Sciatic nerve (tissue), 2 donors: Measurements from ENCODE around the gene ALDH16A1. TPM values are rescaled to one million over a fixed set of nuclear protein-coding genes. Genes with fewer than 3 reads are reported as not detected.

Source experiments
- ATAC-seq: fragments of 200-7000 bp; cut with Tn5 transposase; one replicate; pipeline ENCODE4 v1.9.1; 2020; ENCODE audit warnings: mild to moderate bottlenecking, moderate library complexity
- DNase-seq: peaks from one replicate; pipeline ENCODE4 v3.0.0-alpha.2; 2020; ENCODE audit warnings: low spot score
- intact Hi-C: fragments of 100-400 bp; cut with DNase I; formaldehyde crosslinking; loops from one replicate; pipeline ENCODE4 v1.14.2; 2022
- total RNA-seq: library from RNA; stranded (reverse); fragmentation: NEBNext Ultra II Directional; extraction: Animal tissue kit (Norgen Biotek cat#: 25700); gene quantifications from one replicate; pipeline ENCODE4 v1.2.1, GENCODE V29; 2021
- donor health status: DM: no; HTN: no; CAD: no.
- donor health status: DM: no; HTN: no; CAD: no.

ALDH16A1 gene
- total RNA-seq, 1 donor from 2014 or later, result 23.0 TPM

DNA sequence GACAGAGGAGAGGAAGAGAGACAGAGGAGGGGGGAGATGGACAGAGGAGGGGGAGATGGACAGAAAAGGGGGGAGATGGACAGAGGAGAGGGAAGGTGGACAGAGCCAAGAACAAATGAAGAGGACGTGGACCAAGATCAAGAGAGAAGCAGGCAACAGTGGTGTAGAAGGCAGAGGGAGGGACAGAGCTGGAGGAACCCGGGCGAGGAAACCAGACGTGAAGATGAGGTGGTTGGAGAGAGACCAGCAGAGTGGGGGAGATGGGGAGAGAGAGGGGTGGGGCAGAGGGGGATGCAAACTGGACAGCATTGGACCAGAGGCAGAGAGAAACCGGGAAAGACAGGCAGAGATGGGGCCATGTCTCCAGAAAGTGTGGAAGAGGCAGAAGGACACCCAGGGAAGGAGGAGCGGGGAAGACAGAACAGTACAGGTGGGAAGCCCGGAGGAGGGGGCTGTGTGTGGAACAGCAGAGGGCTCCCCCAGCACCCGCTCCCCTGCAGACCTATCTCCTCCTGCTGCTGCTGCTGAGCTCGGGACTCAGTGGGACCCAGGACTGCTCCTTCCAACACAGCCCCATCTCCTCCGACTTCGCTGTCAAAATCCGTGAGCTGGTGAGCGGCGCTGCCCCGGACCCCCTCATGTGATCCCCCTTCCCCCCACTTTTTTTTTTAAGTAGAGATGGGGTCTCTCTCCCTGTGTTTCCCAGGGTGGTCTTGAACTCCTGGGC, 22.3 kb downstream of the ALDH16A1 start:
- intact Hi-C loops, result no loop called here

DNA sequence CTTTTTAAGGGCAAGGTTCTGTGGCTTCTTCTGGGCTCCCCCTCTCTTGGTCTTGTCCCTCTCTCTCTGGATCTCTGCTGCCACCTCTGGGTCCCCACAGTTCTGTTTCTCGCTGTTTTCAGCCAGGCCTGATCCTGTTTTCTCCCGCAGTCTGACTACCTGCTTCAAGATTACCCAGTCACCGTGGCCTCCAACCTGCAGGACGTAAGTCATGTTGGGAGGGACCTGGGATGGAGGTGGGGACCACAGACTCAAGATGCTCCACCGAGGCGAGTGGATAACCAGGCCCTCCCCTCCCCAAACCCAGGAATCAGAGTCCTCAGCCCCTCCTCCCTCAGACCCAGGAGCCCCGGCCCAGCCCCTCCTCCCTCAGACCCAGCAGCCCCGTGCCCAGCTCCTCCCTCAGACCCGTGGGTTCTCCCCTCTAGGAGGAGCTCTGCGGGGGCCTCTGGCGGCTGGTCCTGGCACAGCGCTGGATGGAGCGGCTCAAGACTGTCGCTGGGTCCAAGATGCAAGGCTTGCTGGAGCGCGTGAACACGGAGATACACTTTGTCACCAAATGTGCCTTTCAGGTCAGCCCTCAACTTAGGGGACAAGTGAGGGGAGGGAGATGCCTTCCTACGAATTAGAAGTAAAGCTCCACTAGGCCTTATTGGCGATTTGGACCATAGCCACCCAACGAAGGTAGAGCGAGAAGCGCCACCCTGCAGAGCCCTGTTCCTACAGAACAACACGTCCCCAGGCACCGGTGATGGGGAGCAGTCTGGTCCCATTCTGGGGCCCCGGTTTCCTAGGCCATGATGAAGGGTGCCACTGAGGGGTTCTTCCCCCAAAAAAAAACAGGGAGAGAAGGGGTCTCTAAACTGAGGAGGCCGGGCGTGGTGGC, 23.2 kb downstream of the ALDH16A1 start:
- ATAC-seq, result peak; percentile 47
- DNase-seq, result no peak
- intact Hi-C loops, result no loop called here

More for the DNA sequence above, 22.3 kb downstream of the ALDH16A1 start:
- DNase-seq (no peak), ATAC-seq (peak; percentile 7)

DNA sequence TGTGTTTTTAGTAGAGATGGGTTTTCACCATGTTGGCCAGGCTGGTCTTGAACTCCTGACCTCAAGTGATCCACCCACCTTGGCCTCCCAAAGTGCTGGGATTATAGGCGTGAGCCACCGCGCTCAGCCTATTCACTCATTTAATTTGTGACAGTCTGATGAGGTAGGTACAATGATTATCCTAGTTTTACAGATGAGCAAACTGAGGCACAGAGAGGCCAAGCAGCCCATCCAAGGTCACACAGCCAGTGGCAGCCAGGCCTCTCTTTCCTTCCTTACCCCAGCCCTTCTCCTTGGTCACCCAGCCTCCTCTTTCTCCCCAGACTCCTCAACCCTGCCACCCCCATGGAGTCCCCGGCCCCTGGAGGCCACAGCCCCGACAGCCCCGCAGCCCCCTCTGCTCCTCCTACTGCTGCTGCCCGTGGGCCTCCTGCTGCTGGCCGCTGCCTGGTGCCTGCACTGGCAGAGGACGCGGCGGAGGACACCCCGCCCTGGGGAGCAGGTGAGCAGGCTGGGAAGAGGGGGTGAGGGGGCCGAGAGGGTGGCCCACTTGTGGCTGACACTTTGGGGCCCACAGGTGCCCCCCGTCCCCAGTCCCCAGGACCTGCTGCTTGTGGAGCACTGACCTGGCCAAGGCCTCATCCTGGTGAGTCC, 27.1 kb downstream of the ALDH16A1 start:
- no peak for DNase-seq
- no peak for ATAC-seq
- intact Hi-C loops, result no loop called here

DNA sequence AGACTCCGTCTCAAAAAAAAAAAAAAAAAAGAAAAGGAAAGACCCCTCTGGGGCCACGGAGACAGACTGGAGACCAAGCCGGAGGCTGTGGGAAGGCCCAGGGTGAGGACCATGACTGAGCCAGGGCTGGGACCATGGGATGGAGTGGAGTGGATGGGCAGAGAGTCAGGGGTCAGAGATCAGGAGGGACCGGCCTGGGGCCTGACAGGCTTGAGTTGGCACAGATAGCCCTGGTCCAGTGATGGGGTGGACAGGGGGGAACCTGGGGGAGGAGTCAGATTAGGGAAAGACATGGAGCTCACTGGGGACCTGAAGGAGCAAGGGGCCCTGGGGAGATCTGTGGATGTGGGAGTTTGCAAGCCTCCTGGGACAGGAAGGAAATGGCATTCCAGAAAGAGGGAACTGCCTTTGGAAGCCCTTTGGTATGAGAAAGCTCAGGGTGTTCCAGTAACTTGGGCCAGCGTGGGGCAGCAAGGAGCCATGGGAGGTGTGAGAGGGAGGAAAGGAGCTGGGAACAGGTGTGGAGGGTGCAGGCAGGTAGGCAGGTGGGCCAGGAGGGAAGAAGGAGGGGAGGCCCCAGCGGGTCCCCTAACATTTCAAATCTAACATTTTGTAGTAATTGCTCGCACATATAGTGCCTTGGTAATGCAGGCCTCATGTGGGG, 28.1 kb downstream of the ALDH16A1 start:
- no peak for DNase-seq
- no peak for ATAC-seq
- intact Hi-C loops, result no loop called here

DNA sequence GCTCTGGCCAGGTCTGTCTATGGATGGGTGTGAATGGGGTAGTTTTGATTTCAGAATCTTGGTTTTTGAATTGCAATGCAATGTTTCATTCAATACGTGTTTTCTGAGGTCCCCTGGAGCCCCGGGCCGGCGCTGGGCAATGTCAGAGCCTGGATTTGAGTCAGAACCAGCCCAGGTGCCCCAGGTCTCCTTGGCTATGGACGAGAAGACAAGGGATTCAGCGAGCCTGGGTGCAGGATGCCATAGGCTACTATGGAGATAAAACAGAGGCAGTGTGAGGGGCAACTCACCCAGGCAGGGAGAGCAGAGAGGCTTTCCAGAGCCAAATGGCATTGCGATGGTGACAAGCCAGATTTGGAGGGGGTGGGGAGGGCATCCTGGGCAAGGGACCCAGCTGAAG, 33.2 kb downstream of the ALDH16A1 start:
- ATAC-seq (no peak), DNase-seq (no peak)
- intact Hi-C loops, result no loop called here

DNA sequence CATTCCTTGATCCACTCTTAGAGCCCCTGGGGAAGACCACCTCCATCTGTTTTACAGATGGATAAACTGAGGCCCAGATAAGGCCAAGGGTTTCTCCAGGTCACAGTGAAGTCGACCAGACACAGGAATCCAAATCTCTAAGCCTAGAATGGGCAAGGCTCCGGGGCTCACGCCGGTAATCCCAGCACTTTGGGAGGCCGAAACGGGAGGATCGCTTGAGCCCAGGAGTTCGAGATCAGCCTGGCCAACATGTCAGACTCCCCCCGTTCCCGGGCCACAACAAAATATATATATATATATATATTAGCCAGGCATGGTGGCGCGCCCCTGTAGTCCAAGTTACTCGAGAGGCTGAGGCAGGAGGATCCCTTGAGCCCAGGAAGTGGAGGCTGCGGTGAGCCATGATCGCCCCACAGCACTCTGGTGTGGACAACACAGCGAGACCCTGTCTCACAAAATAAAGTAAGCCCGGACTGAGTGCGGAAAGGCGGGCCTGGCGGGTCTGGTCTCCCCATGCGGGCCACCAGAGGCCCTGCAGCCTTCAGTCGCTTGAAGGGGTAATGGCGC, 33.8 kb downstream of the ALDH16A1 start:
- intact Hi-C loops, result no loop called here
- DNase-seq (no peak), ATAC-seq (no peak)

DNA sequence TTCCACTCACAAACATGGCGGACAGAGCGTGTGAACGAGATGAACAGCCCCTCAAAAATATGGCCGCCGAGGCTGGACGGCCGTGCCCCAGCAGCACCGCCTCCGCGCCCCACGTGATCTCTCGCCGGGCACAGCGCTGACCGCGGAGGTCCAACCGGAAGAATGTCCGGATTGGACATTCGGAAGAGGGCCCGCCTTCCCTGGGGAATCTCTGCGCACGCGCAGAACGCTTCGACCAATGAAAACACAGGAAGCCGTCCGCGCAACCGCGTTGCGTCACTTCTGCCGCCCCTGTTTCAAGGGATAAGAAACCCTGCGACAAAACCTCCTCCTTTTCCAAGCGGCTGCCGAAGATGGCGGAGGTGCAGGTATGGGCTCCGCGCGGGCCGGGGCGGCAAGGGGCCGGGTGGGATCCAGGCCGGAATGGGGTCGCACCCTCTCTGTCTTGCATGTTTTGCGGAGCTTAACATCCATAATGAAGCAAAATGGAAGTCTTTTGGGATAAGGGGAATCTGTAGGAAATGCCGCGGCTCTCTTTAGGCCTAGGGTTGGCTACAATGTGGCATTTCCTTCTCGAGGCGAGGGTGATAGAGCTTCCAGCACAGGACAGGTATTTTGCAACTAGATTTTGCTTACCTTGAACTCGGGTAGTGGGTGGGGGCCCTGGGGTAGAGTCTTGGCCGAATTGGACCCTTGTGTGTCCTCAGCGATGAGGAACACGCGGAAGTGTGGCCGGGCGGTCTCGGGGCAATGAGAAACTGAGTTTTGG, 34.4 kb downstream of the ALDH16A1 start, which contains the start of gene RPL13A:
Gene RPL13A, plus strand, starts transcription at position 332 of the 769 bp plus-strand sequence. Its CDS starts 22 bp downstream, at position 354.
- ATAC-seq, result peak; percentile 98
- peak; percentile 100 for DNase-seq
- intact Hi-C loops, result no loop called here

DNA sequence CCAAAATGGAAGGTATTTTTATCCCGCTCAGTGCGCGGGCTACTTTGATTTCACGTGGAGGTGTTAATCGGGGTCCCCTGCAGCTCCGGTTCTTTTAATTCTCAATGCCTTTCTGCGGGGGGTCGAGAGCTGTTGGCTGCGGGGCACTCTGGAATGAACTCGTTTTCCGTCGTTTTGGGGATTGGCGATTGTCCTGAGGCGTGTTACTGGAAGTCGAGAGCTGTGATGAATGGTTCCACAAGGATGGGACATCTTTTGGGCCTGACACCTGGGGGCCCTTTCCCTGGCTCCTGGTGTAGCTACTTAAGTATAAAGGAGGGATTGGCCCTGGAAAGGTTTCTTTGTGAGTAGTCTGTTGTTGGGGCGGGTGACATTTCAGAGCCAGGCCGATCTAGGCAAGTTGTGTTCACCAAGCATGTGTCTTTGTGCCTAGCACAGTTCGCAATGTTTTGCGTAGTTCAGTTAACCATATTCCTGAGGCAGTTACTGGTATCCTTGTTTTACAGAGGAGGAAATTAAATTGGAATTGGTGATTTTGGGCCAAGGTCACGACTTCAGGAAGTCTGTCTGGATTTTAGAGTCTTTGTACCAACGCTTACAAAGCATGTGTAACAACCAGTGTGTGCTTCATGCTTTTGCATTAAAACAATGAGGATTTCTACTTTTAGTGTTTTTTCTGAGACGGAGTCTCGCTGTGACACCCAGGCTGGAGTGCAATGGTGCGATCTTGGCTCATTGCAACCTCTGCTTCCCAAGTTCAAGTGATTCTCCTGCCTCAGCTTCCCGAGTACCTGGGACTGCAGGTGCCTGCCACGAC, 35.2 kb downstream of the ALDH16A1 start:
- intact Hi-C loops, result no loop called here
- ATAC-seq, result no peak

DNA sequence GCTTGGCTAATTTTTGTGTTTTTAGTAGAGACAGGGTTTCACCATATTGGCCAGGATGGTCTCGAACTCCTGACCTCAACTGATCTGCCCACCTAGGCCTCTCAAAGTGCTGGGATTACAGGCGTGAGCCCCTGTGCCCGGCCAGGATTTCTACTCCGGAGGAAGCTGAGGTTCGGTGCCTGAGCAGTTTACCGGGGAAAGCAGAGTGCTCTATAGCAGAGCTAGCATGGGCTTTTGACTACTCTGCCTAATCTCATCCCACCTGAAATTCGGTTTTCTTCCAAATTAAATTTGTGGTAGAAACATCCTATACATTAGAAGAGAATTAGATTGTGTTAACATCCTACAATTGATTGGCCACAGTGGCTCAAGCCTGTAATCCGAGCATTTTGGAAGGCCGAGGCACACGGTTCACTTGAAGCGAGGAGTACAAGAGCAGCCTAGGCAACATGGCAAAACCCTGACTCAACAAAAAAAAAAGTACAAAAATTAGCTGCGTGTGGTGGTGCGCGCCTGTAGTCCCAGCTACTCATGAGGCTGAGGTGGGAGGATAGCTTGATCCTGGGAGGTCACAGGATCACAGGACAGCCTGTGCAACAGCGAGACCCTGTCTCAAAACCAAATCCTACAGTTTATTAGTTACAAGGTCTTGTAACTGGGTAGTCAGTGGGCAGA, 36.0 kb downstream of the ALDH16A1 start:
- no peak for DNase-seq

More for the DNA sequence above, 35.2 kb downstream of the ALDH16A1 start:
- DNase-seq, result no peak

DNA sequence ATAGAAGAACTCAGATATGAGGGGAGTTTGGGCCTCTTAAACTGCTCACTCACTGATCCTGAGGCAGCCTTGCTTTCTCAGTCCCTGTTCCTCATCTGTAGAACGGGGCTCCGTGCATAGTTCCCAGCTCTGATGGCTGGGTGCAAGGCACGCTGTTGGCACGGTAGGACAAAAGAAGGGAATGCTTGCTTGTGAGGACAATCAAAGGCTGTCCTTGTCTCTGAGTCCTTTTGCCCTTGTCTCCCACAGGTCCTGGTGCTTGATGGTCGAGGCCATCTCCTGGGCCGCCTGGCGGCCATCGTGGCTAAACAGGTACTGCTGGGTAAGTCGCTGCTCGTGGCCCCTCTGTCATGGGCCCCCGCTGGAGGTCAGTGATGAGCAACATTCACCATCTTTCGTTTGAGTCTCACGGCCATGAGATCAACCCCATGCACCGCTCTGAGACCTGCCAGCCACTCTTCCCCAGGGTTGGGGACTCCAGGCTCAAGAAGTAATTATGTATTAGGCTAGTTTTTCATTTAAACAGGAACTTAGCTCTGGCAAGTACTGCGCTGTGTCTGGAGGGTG, 36.7 kb downstream of the ALDH16A1 start:
- DNase-seq (no peak), ATAC-seq (no peak)
- intact Hi-C loops, result no loop called here

More for the DNA sequence above, 36.0 kb downstream of the ALDH16A1 start:
- intact Hi-C loops, result no loop called here
- ATAC-seq, result no peak

DNA sequence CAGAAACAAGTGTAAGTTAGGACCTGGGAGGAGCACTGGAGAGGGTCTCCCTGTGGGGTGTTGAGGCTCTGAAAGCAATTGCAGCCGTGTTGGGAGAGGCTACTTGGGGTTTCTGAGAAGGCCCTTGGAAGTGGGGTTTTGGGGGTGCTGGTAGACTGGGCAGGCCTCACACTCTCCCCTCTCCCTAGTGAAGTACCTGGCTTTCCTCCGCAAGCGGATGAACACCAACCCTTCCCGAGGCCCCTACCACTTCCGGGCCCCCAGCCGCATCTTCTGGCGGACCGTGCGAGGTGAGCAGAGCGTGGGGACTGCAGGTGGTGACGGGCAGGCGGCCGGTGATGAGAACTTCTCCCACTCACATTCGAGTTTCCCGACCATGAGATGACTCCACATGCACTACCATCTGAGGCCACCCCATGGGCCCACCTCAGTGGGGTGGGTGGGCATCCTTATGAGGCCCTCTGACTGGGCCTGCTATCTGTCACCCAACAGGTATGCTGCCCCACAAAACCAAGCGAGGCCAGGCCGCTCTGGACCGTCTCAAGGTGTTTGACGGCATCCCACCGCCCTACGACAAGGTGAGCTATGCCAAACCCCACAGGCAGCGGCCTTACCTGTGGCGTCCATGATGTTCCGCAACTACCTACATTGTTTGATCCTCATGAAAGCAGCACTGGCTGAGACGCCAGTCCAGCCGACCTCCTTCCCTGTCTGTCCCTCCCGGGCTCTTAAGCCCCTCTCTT, 37.4 kb downstream of the ALDH16A1 start:
- intact Hi-C loops, result no loop called here
- DNase-seq (no peak), ATAC-seq (no peak)

DNA sequence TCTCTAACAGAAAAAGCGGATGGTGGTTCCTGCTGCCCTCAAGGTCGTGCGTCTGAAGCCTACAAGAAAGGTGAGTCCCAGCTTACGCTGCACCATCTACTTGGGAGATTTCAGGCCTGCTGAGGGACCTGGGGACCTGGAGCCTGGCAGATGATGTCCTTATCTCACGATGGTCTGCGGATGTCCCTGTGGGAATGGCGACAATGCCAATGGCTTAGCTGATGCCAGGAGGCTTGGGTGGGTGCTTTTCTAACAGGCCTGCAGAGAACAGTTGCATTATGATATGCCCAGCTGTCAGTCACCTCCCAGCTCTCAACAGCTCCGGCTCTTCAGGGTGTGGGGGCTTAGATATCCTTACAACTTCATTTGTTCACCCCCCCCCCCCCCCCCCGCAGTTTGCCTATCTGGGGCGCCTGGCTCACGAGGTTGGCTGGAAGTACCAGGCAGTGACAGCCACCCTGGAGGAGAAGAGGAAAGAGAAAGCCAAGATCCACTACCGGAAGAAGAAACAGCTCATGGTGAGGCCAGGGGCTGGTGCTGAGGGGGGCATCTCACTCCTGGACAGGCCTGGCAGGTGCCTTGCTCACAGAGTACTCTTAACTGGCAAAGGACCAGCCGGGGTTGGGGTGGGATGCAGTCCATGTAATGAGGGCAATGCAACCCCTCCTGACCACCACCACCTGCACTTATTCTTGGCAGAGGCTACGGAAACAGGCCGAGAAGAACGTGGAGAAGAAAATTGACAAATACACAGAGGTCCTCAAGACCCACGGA, 38.2 kb downstream of the ALDH16A1 start:
- intact Hi-C loops, result no loop called here
- no peak for DNase-seq
- ATAC-seq, result no peak

DNA sequence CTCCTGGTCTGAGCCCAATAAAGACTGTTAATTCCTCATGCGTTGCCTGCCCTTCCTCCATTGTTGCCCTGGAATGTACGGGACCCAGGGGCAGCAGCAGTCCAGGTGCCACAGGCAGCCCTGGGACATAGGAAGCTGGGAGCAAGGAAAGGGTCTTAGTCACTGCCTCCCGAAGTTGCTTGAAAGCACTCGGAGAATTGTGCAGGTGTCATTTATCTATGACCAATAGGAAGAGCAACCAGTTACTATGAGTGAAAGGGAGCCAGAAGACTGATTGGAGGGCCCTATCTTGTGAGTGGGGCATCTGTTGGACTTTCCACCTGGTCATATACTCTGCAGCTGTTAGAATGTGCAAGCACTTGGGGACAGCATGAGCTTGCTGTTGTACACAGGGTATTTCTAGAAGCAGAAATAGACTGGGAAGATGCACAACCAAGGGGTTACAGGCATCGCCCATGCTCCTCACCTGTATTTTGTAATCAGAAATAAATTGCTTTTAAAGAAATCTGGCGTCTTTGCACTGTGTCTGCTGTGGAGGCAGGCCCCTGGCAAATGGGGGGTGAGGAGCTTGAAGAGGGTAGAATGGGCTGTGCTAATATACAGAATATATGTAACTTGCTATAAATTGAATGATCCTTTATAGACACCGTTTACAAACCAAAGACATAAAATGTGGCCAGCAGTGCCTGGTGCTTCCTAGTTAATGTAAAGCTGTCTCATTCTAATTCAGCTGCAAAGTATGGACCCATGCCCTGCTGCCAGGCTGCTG, 39.0 kb downstream of the ALDH16A1 start:
- DNase-seq, result no peak
- intact Hi-C loops, result no loop called here
- no peak for ATAC-seq
